ENCODE measurements around the gene SFTPB.

Gene SFTPB

GRCh38 chr2:85680707-85681371, 12.8 kb upstream of the SFTPB start:
- no peak overlapping the region for H3K9ac ChIP-seq (ENCODE audit: low read length)
- H4K20me1 ChIP-seq (ENCODE audit: insufficient read depth, low read length): no peaks in the 10 kb centered on the region
- peaks cover 5% of the 10 kb centered on the region; the same call in 1 of the 2 replicates for H3K4me1 ChIP-seq (ENCODE audit: low read length)
- no peaks in the 10 kb centered on the region for H3K36me3 ChIP-seq (replicated peaks; ENCODE audit: low read depth, low read length)
- no peak for TF ChIP-seq EZH2phosphoT487 (IDR thresholded peaks at IDR 0.05; ENCODE audit: low read depth)
- no peak overlapping the region for H3K27ac ChIP-seq (ENCODE audit: low read length)
- H2AFZ ChIP-seq (ENCODE audit: low read depth, low read length): no peak overlapping the region
- no peaks in the 10 kb centered on the region for H3K79me2 ChIP-seq (ENCODE audit: low read length)
- H3K4me2 ChIP-seq (ENCODE audit: low read length): no peak overlapping the region
- H3K27me3 ChIP-seq (ENCODE audit: low read depth, low read length): peaks cover 13% of the 10 kb centered on the region
- H3K4me3 ChIP-seq (ENCODE audit: low read length): no peak overlapping the region
- H3K9me3 ChIP-seq (ENCODE audit: insufficient read depth, low read length): no peaks in the 10 kb centered on the region

- Histone ChIP-seq H3K79me2 (ENCODE audit: low read length) (no peaks in the 10 kb centered on the region), H3K36me3 (replicated peaks; ENCODE audit: low read depth, low read length) (no peaks in the 10 kb centered on the region), H3K27me3 (ENCODE audit: low read depth, low read length) (peaks cover 13% of the 10 kb centered on the region), H3K27ac (ENCODE audit: low read length) (no peak overlapping the region), H3K9ac (ENCODE audit: low read length) (no peak overlapping the region), H3K4me3 (ENCODE audit: low read length) (no peak overlapping the region), H4K20me1 (ENCODE audit: insufficient read depth, low read length) (no peaks in the 10 kb centered on the region), H3K9me3 (ENCODE audit: insufficient read depth, low read length) (no peaks in the 10 kb centered on the region), H2AFZ (ENCODE audit: low read depth, low read length) (no peak overlapping the region), H3K4me2 (ENCODE audit: low read length) (peak overlapping the region; percentile 49), H3K4me1 (ENCODE audit: low read length) (peaks cover 5% of the 10 kb centered on the region; the same call in 1 of the 2 replicates)
- no peak for TF ChIP-seq EZH2phosphoT487 (IDR thresholded peaks at IDR 0.05; ENCODE audit: low read depth)
- peak; percentile 85 for TF ChIP-seq CTCF (IDR thresholded peaks at IDR 0.05; ENCODE audit: low read depth, low read length)
Observed at GRCh38 chr2:85678794-85679672, 11.0 kb upstream of the SFTPB start.

GRCh38 chr2:85678377-85678776, 10.4 kb upstream of the SFTPB start:
- Histone ChIP-seq H3K36me3 (replicated peaks; ENCODE audit: low read depth, low read length) (no peaks in the 10 kb centered on the region), H3K9me3 (ENCODE audit: insufficient read depth, low read length) (no peaks in the 10 kb centered on the region), H3K4me2 (ENCODE audit: low read length) (no peak overlapping the region), H3K4me1 (ENCODE audit: low read length) (peaks cover 5% of the 10 kb centered on the region; the same call in 1 of the 2 replicates), H3K27me3 (ENCODE audit: low read depth, low read length) (peaks cover 13% of the 10 kb centered on the region), H3K9ac (ENCODE audit: low read length) (no peak overlapping the region), H4K20me1 (ENCODE audit: insufficient read depth, low read length) (no peaks in the 10 kb centered on the region), H3K27ac (ENCODE audit: low read length) (no peak overlapping the region), H3K4me3 (ENCODE audit: low read length) (no peak overlapping the region), H3K79me2 (ENCODE audit: low read length) (no peaks in the 10 kb centered on the region), H2AFZ (ENCODE audit: low read depth, low read length) (no peak overlapping the region)
- TF ChIP-seq CTCF (IDR thresholded peaks at IDR 0.05; ENCODE audit: low read depth, low read length) (no peak), EZH2phosphoT487 (IDR thresholded peaks at IDR 0.05; ENCODE audit: low read depth) (no peak)

GRCh38 chr2:85675866-85676548, 8.0 kb upstream of the SFTPB start:
- TF ChIP-seq EZH2phosphoT487 (IDR thresholded peaks at IDR 0.05; ENCODE audit: low read depth): no peak
- TF ChIP-seq CTCF (IDR thresholded peaks at IDR 0.05; ENCODE audit: low read depth, low read length): no peak
- Histone ChIP-seq H3K27me3 (ENCODE audit: low read depth, low read length) (peaks cover 23% of the 10 kb centered on the region), H4K20me1 (ENCODE audit: insufficient read depth, low read length) (no peaks in the 10 kb centered on the region), H3K4me3 (ENCODE audit: low read length) (no peak overlapping the region), H3K36me3 (replicated peaks; ENCODE audit: low read depth, low read length) (no peaks in the 10 kb centered on the region), H3K4me2 (ENCODE audit: low read length) (no peak overlapping the region), H3K9ac (ENCODE audit: low read length) (no peak overlapping the region), H3K9me3 (ENCODE audit: insufficient read depth, low read length) (no peaks in the 10 kb centered on the region), H2AFZ (ENCODE audit: low read depth, low read length) (no peak overlapping the region), H3K4me1 (ENCODE audit: low read length) (peaks cover 29% of the 10 kb centered on the region), H3K79me2 (ENCODE audit: low read length) (no peaks in the 10 kb centered on the region), H3K27ac (ENCODE audit: low read length) (no peak overlapping the region)
